Activated CD4-positive, alpha-beta T cell treated with anti-CD3 and anti-CD28 coated beads, Interleukin-2, amount 50 U/mL, for 16 hours (primary cell): ENCODE results near the gene SLC15A1.
A peak's percentile ranks its signal among the peaks of the same experiment; 100 is the strongest.

ENCODE experiments used
- DNase-seq: peaks from one replicate; pipeline ENCODE4 v3.0.0-alpha.2; 2020

Gene SLC15A1

DNA sequence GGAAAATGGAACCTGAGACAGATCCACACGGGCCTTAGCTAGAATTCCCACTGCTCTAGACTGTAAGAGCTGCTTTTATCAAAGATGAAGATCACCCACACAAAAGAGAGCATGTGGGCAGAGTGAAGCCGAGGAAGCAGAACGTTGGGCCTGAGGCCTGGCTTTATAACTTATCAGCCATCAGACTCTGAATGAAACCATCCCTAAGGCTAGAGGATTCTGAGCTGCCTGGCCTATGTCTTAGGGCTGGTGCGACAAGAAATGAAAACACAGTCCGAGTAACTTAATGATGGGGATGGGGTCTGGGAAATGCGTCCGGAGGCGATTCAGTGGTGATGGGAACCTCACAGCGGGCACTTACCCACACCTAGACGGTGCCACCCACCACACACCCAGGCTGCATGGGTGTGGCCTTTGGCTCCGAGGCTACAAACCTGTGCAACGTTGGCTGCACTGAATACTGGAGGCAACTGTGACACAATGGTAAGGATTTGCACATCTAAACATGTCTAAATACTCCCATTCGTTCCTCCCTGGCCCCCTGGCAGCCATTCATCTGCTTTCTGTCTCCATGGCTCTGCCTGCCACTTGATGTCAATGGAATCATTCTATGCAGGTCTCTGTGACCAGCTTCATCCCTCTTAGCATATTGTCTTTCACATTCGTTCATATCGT, 62.0 kb downstream of the SLC15A1 start:
- DNase-seq, result no peak

DNA sequence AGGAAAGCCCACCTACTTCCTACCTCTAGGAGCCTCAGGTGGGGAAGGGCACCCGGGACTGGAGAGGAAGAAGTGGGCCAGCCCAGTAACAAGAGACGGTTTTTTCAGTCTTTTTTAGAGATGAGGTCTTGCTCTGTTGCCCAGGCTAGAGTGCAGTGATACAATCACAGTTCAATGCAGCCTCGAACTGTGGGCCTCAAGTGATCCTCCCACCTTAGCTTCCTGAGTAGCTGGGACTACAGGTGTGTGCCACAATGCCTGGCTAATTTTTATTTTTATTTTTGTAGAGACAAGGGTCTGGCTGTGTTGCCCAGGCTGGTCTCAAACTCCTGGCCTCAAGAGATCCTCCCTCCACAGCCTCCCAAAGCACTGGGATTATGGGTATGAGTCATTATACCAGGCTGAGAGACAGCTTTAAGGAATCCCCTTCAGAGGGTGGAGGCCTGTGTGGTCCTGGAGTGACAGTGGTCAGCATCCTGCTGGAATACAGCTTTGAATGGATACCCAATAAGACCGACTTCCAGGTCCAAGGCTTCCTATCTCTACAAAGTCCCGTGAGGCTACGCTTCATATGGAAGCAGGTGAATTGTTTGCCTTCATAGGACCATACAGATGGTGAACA, 63.0 kb downstream of the SLC15A1 start:
- DNase-seq, result no peak

GRCh38 chr13:98688373-98688772, 64.1 kb downstream of the SLC15A1 start:
- no peak for DNase-seq

GRCh38 chr13:98687319-98687718, 65.2 kb downstream of the SLC15A1 start:
- no peak for DNase-seq

GRCh38 chr13:98686270-98686669, 66.2 kb downstream of the SLC15A1 start:
- no peak for DNase-seq

- DNase-seq, result no peak
These were observed 67.3 kb downstream of the SLC15A1 start for GRCh38 chr13:98685146-98685545.

DNA sequence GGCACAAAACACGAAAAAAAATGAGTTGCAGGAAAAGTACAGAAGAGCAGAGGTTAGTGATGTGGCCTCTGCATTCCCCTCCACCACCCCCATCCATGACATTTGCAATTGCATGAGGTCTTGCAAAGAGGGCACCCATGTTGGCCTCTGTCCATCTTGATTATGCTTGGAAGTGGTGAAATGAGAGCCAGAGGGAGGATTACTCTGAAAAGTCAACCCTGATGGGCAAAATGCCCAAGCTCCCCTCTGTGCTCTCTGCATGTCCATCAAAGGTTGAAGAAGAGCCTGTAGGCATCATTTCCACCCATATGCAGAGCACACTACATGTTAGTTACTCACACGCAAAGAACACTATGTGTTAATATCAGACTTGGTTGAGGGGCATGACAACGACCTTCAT, 71.4 kb downstream of the SLC15A1 start:
- DNase-seq, result no peak

- no peak for DNase-seq
These were observed 73.7 kb downstream of the SLC15A1 start for GRCh38 chr13:98678741-98679140.

DNA sequence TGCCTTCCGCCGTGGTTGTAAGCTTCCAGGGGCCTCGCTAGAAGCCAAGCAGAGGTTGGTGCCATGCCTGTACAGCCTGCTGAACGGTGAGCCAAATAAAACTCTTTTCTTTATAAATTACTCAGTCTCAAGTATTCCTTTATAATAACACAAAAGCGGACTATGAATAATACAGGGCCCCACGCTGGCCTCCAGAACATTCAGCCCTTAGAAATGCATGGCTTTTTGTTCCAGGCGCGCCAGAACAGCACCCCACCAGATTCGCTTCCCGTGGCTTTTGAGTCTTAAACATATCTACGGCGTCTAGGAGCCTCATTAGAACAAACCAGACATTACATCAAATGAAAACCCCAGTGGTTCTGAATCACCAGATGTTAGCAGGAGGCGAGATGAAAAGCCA, 75.1 kb downstream of the SLC15A1 start:
- DNase-seq, result no peak

DNA sequence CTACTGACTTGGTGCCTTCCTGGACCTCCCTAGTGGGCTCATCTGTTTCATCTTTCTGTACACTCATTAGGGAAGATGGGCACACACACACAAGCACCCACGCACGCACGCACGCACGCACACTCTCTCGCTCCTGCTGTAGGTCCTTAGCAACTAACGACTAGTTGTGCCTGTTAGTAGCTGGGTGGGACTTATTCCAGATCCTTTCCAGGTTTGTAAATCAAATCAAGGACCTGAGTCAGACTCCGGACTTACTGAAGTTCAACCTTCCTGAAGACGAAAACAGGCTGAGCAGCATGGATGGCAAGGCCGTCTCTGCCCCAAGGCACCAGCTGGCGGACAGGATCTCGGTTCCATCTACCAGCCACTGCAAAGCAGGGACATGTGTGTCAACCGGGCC, 76.2 kb downstream of the SLC15A1 start:
- no peak for DNase-seq

- DNase-seq, result no peak
These were observed 76.6 kb downstream of the SLC15A1 start for GRCh38 chr13:98675837-98676236.

GRCh38 chr13:98675066-98675465, 77.4 kb downstream of the SLC15A1 start:
- DNase-seq, result no peak

- peak; percentile 60 for DNase-seq
These were observed 79.4 kb downstream of the SLC15A1 start for GRCh38 chr13:98672947-98673613.

- no peak for DNase-seq
These were observed 84.3 kb downstream of the SLC15A1 start for GRCh38 chr13:98668155-98668554.

GRCh38 chr13:98665638-98665995, 86.9 kb downstream of the SLC15A1 start:
- no peak for DNase-seq

GRCh38 chr13:98664924-98665637, 87.4 kb downstream of the SLC15A1 start:
- DNase-seq, result no peak

DNA sequence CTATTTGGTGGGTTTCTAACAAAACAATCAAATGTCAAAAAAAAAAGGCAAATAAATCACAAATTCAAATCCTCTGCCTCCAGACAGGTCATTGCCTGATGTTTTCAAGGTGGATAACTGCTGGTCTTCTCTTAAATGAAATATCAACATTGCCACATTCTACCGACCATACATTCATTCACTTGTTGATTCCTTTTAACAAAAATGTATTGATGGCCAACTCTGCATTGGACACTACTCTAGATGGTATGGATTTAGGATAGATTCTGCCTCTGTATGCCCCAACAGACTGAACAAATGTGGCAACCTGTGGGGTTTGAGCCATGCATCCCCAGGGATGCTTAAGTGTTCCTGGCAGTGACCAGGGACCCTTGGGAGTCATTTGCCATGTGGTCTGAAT, 88.0 kb downstream of the SLC15A1 start:
- DNase-seq, result no peak

GRCh38 chr13:98664047-98664446, 88.4 kb downstream of the SLC15A1 start:
- peak; percentile 72 for DNase-seq

DNA sequence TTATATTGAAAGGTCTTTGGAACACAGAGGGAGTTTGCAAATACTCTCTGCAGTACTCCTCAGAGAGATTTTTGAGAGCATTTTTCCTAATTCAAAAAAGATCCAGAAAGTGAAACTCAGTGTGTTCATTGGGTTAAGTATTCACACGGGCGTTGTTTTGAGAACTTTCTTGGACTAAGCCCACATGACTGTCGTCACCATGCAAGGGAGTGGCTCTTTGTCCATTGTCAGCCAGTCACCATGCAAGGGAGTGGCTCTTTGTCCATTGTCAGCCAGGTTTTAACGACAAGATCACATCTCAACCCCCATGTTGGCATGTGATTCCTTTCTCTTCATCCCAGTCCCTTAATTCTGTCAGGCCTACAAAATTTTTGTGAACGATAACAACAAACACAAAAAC, 94.3 kb downstream of the SLC15A1 start:
- no peak for DNase-seq

DNA sequence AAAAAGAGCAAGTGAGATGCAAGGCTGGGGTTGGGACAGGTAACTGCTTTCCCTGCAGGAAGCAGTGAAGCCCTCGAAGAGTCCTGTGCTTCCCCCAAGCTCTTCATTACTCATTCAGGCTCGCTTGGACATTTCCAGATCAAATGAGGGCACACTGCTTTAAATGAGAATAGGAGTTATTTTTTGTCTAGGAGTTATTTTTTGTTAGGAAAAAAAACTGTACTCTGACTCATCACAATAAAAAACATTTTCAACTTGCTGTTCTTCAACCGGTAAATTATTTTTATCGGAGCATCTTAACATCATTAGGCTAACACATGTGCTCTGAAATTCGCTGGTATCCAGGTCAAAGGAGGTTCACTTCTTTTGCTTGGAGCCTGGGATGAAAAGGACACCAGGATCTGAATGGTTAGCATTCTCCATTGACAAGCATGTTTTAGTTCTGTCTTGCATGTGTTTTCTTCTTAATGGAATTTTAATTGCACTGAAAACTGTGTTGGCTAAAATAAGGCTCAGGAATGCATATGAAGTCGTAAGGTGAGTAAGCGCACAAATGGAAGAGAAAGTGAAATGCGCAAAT, 94.9 kb downstream of the SLC15A1 start:
- no peak for DNase-seq

DNA sequence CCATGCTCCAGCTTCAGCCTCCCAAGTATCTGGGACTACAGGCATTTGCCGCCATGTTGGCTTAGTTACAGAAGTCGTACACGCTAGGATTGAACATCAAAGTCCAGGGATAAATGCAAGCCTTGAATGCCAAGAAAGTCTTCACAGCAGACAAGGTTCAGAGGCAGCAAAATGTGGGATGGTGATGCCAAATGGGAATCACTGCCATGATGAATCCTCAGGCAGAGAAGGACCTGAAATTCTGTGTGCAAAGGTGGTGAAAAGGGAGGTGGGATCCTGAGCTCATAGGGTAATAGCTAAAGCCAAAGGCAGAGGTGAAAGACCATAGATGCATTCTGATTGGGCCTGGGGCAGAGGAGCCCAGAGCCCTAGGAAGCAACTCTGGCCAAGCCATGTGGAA, 96.2 kb downstream of the SLC15A1 start:
- no peak for DNase-seq

DNA sequence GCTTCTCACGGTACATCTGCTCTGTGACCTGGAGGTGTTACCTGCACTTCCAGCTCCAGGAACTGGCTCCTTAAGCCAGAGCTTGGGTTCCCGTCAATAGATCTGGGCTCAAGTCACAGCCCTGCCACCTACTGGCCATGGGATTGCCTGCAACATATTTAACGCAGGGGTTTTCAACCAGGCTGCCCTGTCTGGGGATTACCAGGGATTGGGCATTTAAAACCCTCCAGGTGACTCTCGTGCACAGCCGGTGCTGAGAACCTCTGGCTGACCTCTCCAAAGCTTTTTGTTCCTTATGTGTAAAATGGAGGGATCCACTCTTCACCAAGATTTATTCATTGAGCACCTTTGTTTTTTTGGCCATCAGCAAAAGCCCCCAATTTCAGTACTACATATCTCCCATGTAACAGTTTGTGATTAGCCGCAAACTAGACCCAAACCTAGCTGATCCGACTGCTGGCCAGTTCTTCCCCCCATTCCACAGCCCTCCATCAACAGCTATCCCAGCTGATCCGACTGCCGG, 98.9 kb downstream of the SLC15A1 start:
- DNase-seq, result peak; percentile 72
